ENCODE results near the gene IKZF5. TPM values are rescaled to one million over a fixed set of nuclear protein-coding genes. Genes with fewer than 3 reads are reported as not detected.

Gene IKZF5
- total RNA-seq, 1 experiment from 2014 or later, result 17.1 TPM

DNA sequence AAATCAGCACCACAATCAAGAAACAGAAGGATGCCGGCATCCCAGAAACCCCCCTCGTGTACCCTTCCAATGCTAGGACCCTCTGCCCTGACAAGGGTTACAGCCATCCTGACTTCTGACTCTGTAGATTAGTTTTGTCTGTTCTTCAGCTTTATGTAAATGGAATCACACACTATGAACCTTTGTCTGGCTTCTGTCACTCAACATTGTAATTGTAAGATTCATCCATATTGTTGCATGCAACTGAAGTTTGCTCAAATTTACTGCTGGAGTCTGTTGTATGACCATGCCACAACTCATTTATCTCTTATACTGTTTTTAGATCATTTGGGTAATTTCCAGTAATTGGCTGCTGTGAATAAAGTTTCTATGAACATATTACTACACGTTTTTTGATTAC is 8.4 kb downstream of the IKZF5 start:
- Histone ChIP-seq H3K9me3 (ENCODE audit: control insufficient read depth in 1 of 2, insufficient read depth in 1 of 2, low read depth in 1 of 2, low read length in 2 of 2) (no peaks in the 10 kb centered on the region), H3K4me3 (replicated peaks in 1 of 2; ENCODE audit: low read depth in 1 of 2, low read length in 2 of 2) (no peak overlapping the region), H3K4me2 (ENCODE audit: low read length) (no peak overlapping the region), H3K4me1 (ENCODE audit: control insufficient read depth in 1 of 2, insufficient read depth in 2 of 2, low read length in 2 of 2) (no peaks in the 10 kb centered on the region), H3K9ac (ENCODE audit: low read length) (no peak overlapping the region), H2AFZ (ENCODE audit: low read depth, low read length, poor library complexity, severe bottlenecking) (no peak overlapping the region), H4K20me1 (ENCODE audit: insufficient read depth) (no peaks in the 10 kb centered on the region), H3K36me3 (ENCODE audit: control insufficient read depth in 1 of 2, insufficient read depth in 2 of 2, low read length in 2 of 2) (peaks cover 5 to 8% of the 10 kb centered on the region in 2 experiments; a peak in 2 of 4 replicates), H3K9me2 (ENCODE audit: insufficient read depth) (no peaks in the 10 kb centered on the region), H3K79me2 (ENCODE audit: insufficient read depth, low read length) (peaks cover 65% of the 10 kb centered on the region), H3K27ac (ENCODE audit: low read depth, low read length) (no peak overlapping the region), H3K27me3 (ENCODE audit: insufficient read depth, low read length) (no peaks in the 10 kb centered on the region)
- TF ChIP-seq POLR2AphosphoS5 (IDR thresholded peaks at IDR 0.05; ENCODE audit: low read depth, low read length) (no peak), CBX3 (IDR thresholded peaks at IDR 0.05; ENCODE audit: low read depth) (no peak), ZBTB33 (IDR thresholded peaks at IDR 0.05; ENCODE audit: extremely low read depth, insufficient replicate concordance, low read length) (no peak), POLR2A (IDR thresholded peaks at IDR 0.05; ENCODE audit: borderline replicate concordance, extremely low read depth, insufficient read depth, insufficient read length) (no peak), FOSL1 (IDR thresholded peaks at IDR 0.05; ENCODE audit: low read depth) (no peak)
- TF ChIP-seq, protein P1, sequence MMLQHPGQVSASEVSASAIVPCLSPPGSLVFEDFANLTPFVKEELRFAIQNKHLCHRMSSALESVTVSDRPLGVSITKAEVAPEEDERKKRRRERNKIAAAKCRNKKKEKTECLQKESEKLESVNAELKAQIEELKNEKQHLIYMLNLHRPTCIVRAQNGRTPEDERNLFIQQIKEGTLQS (IDR thresholded peaks at IDR 0.05), result no peak
- TF ChIP-seq, protein P2, sequence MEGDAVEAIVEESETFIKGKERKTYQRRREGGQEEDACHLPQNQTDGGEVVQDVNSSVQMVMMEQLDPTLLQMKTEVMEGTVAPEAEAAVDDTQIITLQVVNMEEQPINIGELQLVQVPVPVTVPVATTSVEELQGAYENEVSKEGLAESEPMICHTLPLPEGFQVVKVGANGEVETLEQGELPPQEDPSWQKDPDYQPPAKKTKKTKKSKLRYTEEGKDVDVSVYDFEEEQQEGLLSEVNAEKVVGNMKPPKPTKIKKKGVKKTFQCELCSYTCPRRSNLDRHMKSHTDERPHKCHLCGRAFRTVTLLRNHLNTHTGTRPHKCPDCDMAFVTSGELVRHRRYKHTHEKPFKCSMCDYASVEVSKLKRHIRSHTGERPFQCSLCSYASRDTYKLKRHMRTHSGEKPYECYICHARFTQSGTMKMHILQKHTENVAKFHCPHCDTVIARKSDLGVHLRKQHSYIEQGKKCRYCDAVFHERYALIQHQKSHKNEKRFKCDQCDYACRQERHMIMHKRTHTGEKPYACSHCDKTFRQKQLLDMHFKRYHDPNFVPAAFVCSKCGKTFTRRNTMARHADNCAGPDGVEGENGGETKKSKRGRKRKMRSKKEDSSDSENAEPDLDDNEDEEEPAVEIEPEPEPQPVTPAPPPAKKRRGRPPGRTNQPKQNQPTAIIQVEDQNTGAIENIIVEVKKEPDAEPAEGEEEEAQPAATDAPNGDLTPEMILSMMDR (IDR thresholded peaks at IDR 0.05 in 2 of 3, conservative IDR thresholded peaks at IDR 0.05 in 1 of 3; ENCODE audit: borderline replicate concordance in 1 of 3, insufficient read depth in 1 of 3, low read depth in 2 of 3, low read length in 2 of 3), result no peak
- DNase-seq (ENCODE audit: low read depth, low spot score) (no peak), ATAC-seq (no peak)
- intact Hi-C loops (cut with micrococcal nuclease), result no loop called here
- ChIA-PET RAD21 (ENCODE audit: low non-redundant PET in 1 of 2, low total read pairs in 2 of 2, uncharacterized antibody in 2 of 2, unreplicated experiment in 2 of 2) (no interaction called here), CTCF (interaction anchor here (0.9 to 2.7 kb wide), 2 partner anchors 20 to 22 kb away, joined by 3 to 9 read pairs; partner anchors contain the start of gene PSTK), POLR2A (interaction anchor here (0.7 to 1.2 kb wide), 2 partner anchors 10 to 19 kb away, joined by 3 read pairs; no protein-coding TSS in a partner anchor)
- no TSS peak for BruUV-seq (replicated peaks)

Data from HCT116 (cell line).